Airway epithelial cell (primary cell): Measurements from ENCODE around the gene PGC. TPM values are rescaled to one million over a fixed set of nuclear protein-coding genes. Genes with fewer than 3 reads are reported as not detected.

Experiments
- total RNA-seq: library from RNA; depleted of rRNA; stranded (reverse); fragments of >200 nt; gene quantifications from 2 replicates; pipeline ENCODE4 v1.2.3, GENCODE V29; 2015

The PGC gene
- total RNA-seq, result not detected in 2 replicates

GRCh38 chr6:41747256-41748101 lies at the start of gene PGC:
TSS of gene PGC (minus strand) at chr6:41747397. CDS start at chr6:41747334, 63 bp downstream.

DNA sequence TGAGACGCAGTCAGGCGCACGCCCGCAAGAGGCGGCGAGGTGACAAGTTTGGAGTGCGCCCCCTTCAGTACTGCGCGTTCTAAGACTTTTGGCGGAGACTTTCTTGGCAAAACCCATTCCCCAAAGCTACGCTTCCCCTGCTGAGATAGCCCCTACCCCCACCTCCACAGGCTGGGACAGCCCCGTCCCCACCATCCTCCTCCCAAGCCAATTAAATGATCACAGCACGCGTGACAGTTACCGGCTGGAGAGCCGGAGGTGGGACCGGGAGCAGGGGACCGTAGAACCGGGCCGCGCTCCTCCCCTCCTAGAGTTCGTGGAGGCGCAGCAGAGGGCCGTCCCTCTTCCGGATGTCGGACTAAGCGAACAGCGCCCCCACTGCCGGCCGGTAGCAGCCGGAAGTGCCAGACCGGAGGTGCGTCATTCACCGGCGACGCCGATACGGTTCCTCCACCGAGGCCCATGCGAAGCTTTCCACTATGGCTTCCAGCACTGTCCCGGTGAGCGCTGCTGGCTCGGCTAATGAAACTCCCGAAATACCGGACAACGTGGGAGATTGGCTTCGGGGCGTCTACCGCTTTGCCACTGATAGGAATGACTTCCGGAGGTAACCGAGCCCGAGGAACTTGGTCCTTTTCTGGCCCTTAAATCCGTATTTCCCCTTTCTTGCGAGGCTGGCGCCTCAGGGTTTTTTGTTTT lies 40.2 kb upstream of the PGC start, which contains the start of gene TOMM6:
TOMM6 (plus strand) TSS at position 476 of the 699 bp plus-strand sequence; CDS start at position 480, 4 bp downstream.

DNA sequence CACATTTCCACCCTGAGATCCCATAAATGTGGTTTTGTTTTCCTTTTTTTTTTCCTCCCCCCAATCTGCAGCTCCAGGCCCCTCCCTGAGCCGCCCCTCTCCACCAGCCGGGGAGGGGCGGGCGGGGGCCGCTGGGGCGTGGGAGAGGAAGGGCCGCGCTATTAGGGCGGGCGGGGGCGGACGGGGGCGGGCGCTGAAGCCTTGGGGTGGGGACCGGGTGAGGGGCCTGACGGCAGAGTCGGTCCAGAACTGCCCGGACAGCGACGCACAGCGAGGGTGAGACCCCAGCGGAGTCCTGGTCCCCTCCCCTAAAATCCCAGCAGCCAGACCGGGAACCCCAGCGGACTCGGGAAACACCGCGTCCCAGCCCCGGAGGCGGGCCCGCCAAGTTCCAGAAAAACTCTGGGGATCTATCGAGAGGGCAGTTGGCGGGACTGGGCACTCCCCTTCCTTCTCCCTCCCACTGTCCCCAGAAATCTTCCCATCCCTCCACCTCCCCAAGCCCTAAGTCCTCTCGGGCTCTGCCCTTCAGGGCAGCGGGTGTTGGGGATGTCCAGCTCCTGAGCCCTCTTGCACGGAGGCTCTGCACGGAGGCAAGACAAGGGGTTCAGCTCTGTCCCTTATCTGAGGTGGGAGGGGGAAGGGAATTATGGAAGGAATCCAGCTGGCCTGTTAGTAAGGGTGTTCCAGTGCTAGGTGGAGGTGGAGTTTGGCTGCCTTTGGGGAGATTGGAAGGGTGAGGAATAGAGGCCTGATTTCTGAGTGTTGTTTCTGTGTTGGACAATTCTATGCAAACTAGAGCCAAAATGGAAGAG lies 33.6 kb upstream of the PGC start, which contains the start of gene PRICKLE4:
PRICKLE4 (plus strand) TSS at position 232 of the 815 bp plus-strand sequence. CDS start 2,692 bp downstream, outside the sequence.

GRCh38 chr6:41779788-41780550 lies 32.8 kb upstream of the PGC start, which contains the start of gene FRS3:
TSS of gene FRS3 (minus strand) at chr6:41779900. CDS start at chr6:41776987, 2,913 bp downstream.

DNA sequence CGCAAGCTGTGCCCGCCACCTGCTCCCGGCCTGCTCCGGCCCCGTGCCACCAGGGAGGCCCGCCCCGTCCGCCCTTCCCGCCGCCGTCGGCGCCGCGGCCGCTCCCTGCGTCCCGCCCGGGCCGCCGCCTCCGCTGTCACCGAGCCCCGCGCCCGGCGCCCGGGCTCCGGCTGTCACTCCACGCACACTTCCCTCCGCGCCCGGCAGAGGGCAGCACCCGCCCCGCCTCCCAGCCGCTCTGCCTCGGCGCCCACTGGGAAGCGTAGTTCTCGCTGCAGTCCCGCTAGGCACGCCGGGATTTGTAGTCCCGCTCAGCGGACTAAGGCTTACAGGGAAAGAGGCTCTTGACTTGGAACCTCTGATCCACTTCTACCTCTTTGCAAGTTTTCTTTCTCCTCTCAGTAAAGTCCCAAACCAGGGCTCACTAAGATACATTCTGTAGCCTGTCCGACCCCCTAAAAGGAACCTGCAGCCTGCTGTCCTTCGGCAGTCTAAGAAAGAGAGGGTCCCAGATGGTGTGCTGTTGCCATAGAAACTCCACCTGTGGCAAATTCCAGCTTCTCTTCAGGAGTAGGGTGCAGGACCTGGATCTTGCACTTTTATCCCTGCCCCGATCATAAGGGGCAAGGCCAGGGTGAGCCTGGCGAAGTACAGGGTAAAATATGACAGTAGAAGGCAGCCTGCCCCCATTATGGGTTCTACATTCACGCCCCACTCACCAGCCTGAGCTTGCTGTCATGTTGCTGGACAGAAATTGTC lies 11.6 kb downstream of the PGC start, which contains the start of gene TFEB:
TFEB (minus strand) TSS at position 182 of the 759 bp plus-strand sequence. CDS start 44,395 bp downstream, outside the sequence.

Other genes starting within 250 kb of the PGC start
- gene FOXP4, start 201.0 kb downstream of the PGC start, total RNA-seq, result 8.2 and 13.2 TPM in 2 replicates
- 270 and 324 TPM in 2 replicates for gene MDFI, start 108.9 kb downstream of the PGC start, total RNA-seq
- gene TFEB, start 11.8 kb downstream of the PGC start, total RNA-seq, result 11.4 and 14.2 TPM in 2 replicates
- gene FRS3, start 32.5 kb upstream of the PGC start, total RNA-seq, result 0.70 and 1.2 TPM in 2 replicates
- 0.28 and 2.5 TPM in 2 replicates for gene PRICKLE4, start 33.4 kb upstream of the PGC start, total RNA-seq
- gene TOMM6, start 40.3 kb upstream of the PGC start, total RNA-seq, result 231 and 338 TPM in 2 replicates
- gene USP49, start 148.0 kb upstream of the PGC start, total RNA-seq, result 0.28 and 1.3 TPM in 2 replicates
- 19.1 and 24.2 TPM in 2 replicates for gene MED20, start 173.7 kb upstream of the PGC start, total RNA-seq
- 6.2 and 15.8 TPM in 2 replicates for gene BYSL, start 174.1 kb upstream of the PGC start, total RNA-seq
- gene CCND3, start 194.4 kb upstream of the PGC start, total RNA-seq, result 75.5 and 99.1 TPM in 2 replicates